ENCODE measurements around the gene TBRG1. TPM values are rescaled to one million over a fixed set of nuclear protein-coding genes. Genes with fewer than 3 reads are reported as not detected.

Gene TBRG1
- total RNA-seq, 6 experiments from 2014 or later, result 18.8 to 25.9 (median 24.1) TPM

- no peak for DNase-seq
- Mint-ChIP-seq H3K36me3 (ENCODE audit: low read depth) (peaks cover 32% of the 10 kb centered on the region), H3K27me3 (ENCODE audit: insufficient read depth) (no peaks in the 10 kb centered on the region), H3K4me3 (no peak overlapping the region), H3K27ac (no peak overlapping the region), H3K4me1 (ENCODE audit: low read depth) (peaks cover 8% of the 10 kb centered on the region), H3K9me3 (no peaks in the 10 kb centered on the region)
- no peak for TF ChIP-seq CTCF (IDR thresholded peaks at IDR 0.05)
Observed at GRCh38 chr11:124629961-124630360, 7.3 kb downstream of the TBRG1 start.

- Mint-ChIP-seq H3K27ac (no peak overlapping the region), H3K36me3 (ENCODE audit: low read depth) (peaks cover 26% of the 10 kb centered on the region)
- DNase-seq, result peak; percentile 19
Observed at GRCh38 chr11:124633355-124633754, 10.7 kb downstream of the TBRG1 start.

GRCh38 chr11:124635932-124636331 lies 13.3 kb downstream of the TBRG1 start:
- H3K4me1 Mint-ChIP-seq (ENCODE audit: low read depth), result no peaks in the 10 kb centered on the region
- peaks cover 25% of the 10 kb centered on the region for H3K36me3 Mint-ChIP-seq (ENCODE audit: low read depth)

More at GRCh38 chr11:124633355-124633754, 10.7 kb downstream of the TBRG1 start:
- no peaks in the 10 kb centered on the region for H3K27me3 Mint-ChIP-seq (ENCODE audit: insufficient read depth)
- H3K4me1 Mint-ChIP-seq (ENCODE audit: low read depth), result no peaks in the 10 kb centered on the region
- no peak overlapping the region for H3K4me3 Mint-ChIP-seq
- TF ChIP-seq CTCF (IDR thresholded peaks at IDR 0.05), result peak; percentile 66
- no peaks in the 10 kb centered on the region for H3K9me3 Mint-ChIP-seq

GRCh38 chr11:124638500-124638899 lies 15.8 kb downstream of the TBRG1 start:
- no peak overlapping the region for H3K27ac Mint-ChIP-seq

More at GRCh38 chr11:124635932-124636331, 13.3 kb downstream of the TBRG1 start:
- DNase-seq, result no peak
- H3K9me3 Mint-ChIP-seq, result no peaks in the 10 kb centered on the region
- TF ChIP-seq CTCF (IDR thresholded peaks at IDR 0.05), result no peak
- no peak overlapping the region for H3K27ac Mint-ChIP-seq
- no peaks in the 10 kb centered on the region; the same call in 1 of the 2 replicates for H3K27me3 Mint-ChIP-seq (ENCODE audit: insufficient read depth)
- H3K4me3 Mint-ChIP-seq, result no peak overlapping the region

GRCh38 chr11:124639186-124639585 lies 16.5 kb downstream of the TBRG1 start:
- no peak overlapping the region for H3K27ac Mint-ChIP-seq
- no peaks in the 10 kb centered on the region; the same call in 1 of the 2 replicates for H3K27me3 Mint-ChIP-seq (ENCODE audit: insufficient read depth)
- no peaks in the 10 kb centered on the region for H3K9me3 Mint-ChIP-seq
- H3K36me3 Mint-ChIP-seq (ENCODE audit: low read depth), result peaks cover 18% of the 10 kb centered on the region
- H3K4me3 Mint-ChIP-seq, result no peak overlapping the region
- peaks cover 22% of the 10 kb centered on the region for H3K4me1 Mint-ChIP-seq (ENCODE audit: low read depth)
- no peak for DNase-seq
- TF ChIP-seq CTCF (IDR thresholded peaks at IDR 0.05), result no peak

More at GRCh38 chr11:124638500-124638899, 15.8 kb downstream of the TBRG1 start:
- Mint-ChIP-seq H3K4me3 (no peak overlapping the region), H3K27me3 (ENCODE audit: insufficient read depth) (no peaks in the 10 kb centered on the region; the same call in 1 of the 2 replicates), H3K4me1 (ENCODE audit: low read depth) (peaks cover 15% of the 10 kb centered on the region), H3K36me3 (ENCODE audit: low read depth) (peaks cover 20% of the 10 kb centered on the region), H3K9me3 (no peaks in the 10 kb centered on the region)
- DNase-seq, result no peak
- no peak for TF ChIP-seq CTCF (IDR thresholded peaks at IDR 0.05)
